GM12891 (cell line): Measurements from ENCODE around the gene ABCC3.

Experiments used
- PAX5 ChIP-seq: IDR thresholded peaks from 2 replicates; pipeline ENCODE4 v1.6.1; 2011; ENCODE audit warnings: low read length, moderate library complexity, mild to moderate bottlenecking; ENCODE audit not compliant: insufficient read depth, severe bottlenecking
- POLR2AphosphoS5 ChIP-seq: IDR thresholded peaks from 2 replicates; pipeline ENCODE4 v1.6.1; 2011; ENCODE audit warnings: low read depth, low read length, control low read depth
- TAF1 ChIP-seq: IDR thresholded peaks from 2 replicates; pipeline ENCODE4 v1.6.1; 2011; ENCODE audit warnings: low read depth, low read length, control low read depth

DNA sequence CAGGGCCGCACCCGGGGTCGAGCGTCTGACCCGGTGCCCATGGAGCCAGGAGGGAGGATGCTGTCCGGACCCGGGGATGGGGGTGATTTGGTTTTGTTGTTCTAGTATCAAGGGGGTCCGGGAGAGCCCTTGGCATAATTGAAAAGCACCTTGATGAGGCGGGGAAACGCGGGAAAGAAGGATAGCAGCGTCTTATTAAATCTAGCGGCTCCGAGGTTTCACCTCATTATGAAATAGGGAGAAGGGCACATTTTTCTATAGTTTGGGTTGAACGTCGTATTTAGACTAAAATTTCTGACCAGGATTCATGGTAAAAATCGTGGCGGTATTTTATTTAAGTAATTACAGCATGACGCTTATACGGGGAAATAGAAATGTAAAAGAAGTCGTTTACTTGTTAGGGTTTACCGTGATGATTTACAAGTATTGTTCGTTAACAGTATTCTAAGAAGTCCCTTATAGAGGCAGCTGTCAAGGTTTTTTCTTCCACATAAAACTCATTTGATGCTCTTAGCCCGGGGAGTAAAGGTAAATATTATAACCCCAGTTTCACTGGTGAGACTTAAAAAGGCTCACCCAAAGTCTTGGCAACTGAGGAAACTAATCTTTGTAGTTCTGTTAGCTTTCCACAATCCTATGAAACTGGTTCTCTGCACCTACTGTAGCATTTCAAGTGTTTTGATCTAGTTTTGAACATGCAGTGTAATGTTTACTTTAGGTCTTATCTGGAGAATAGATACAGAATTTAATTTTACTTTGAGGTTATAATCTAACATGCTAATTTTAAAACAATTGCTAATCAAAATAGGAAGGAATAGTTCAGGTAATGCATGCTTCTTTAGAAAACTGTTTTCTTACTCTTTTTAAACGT, 85.5 kb downstream of the ABCC3 start:
- TF ChIP-seq PAX5 = no peak
- TF ChIP-seq POLR2AphosphoS5 = no peak
- TF ChIP-seq TAF1 = no peak
